HepG2 (cell line): ENCODE measurements around the gene TKFC. TPM values are rescaled to one million over a fixed set of nuclear protein-coding genes. Genes with fewer than 3 reads are reported as not detected.

Experiments
- ATAC-seq: fragments of 200-7000 bp; cut with Tn5 transposase; 3 replicates; pipeline ENCODE4 v1.9.1; 2020; ENCODE audit warnings: mild to moderate bottlenecking, moderate library complexity
- BruUV-seq: library from RNA; stranded (reverse); fragments of 400-500 nt; replicated peaks from 2 replicates; lab custom pipeline; 2021; lab: Mats Ljungman, UMichigan
- CTCF ChIA-PET: fragments of 300-600 bp; formaldehyde crosslinking; extraction: SDS; loops from one replicate; lab custom pipeline; 2021; ENCODE audit warnings: low total read pairs, inconsistent platforms, low intra/inter-chr PET ratio; lab: Yijun Ruan, JAX
- POLR2A ChIA-PET: fragments of 350-600 bp; sonication (Branson Sonifier 250); formaldehyde crosslinking; loops from one replicate; lab custom pipeline; 2020; ENCODE audit warnings: antibody characterized with exemption, inconsistent platforms; lab: Yijun Ruan, JAX
- DNase-seq: peaks from one replicate; pipeline ENCODE4 v3.0.0-alpha.2; 2015; ENCODE audit warnings: low spot score
- FAIRE-seq: peaks from 3 replicates; lab custom pipeline; 2011; peaks lifted over from hg19 to GRCh38; lab: Jason Lieb, UNC
- H2AFZ ChIP-seq: one replicate; pipeline ENCODE4 v1.6.1; 2011; ENCODE audit warnings: low read length, inconsistent platforms
- H3K27ac ChIP-seq: fragments of 300-600 bp; 3 replicates; pipeline ENCODE4 v1.8.0; 2011; ENCODE audit warnings: mixed run types, mild to moderate bottlenecking, mixed read lengths, low read length, inconsistent platforms; ENCODE audit not compliant: insufficient read depth; ENCODE audit errors: extremely low read length
- H3K27me3 ChIP-seq, 2 experiments: fragments of 200-600 bp in 1 of 2; 2 replicates in 1 of 2; 3 replicates in 1 of 2; pipeline versions ENCODE4 v1.6.0 to v1.8.0; 2011; ENCODE audit warnings: low read length in 2 of 2, mild to moderate bottlenecking in 2 of 2, moderate library complexity in 2 of 2, inconsistent platforms in 1 of 2; ENCODE audit not compliant: insufficient read depth in 2 of 2, control insufficient read depth in 1 of 2
- H3K36me3 ChIP-seq, 2 experiments: fragments of 200-600 bp in 1 of 2; replicated peaks in 1 of 2; 2 replicates in 1 of 2; 3 replicates in 1 of 2; pipeline versions ENCODE4 v1.5.1 to v1.8.0; 2011; ENCODE audit warnings: low read length in 2 of 2, inconsistent platforms in 1 of 2; ENCODE audit not compliant: insufficient read depth in 2 of 2, control insufficient read depth in 1 of 2
- H3K4me1 ChIP-seq: 2 replicates; pipeline ENCODE4 v1.5.1; 2012; ENCODE audit warnings: low read length, inconsistent platforms; ENCODE audit not compliant: insufficient read depth
- H3K4me2 ChIP-seq: 2 replicates; pipeline ENCODE4 v1.6.0; 2011; ENCODE audit warnings: low read depth, low read length, inconsistent platforms
- H3K4me3 ChIP-seq, 3 experiments: fragments of 200-600 bp in 1 of 3; sonication (generic), shearing (Covaris generic) in 1 of 3; replicated peaks in 1 of 3; 2 replicates each; pipeline ENCODE4 v1.5.1; 2011 to 2016; ENCODE audit warnings: low read length in 3 of 3, inconsistent platforms in 2 of 3, low read depth in 2 of 3, mild to moderate bottlenecking in 2 of 3, control low read depth in 1 of 3, mixed read lengths in 1 of 3; ENCODE audit not compliant: insufficient read depth in 1 of 3
- H3K79me2 ChIP-seq: one replicate; pipeline ENCODE4 v1.6.1; 2011; ENCODE audit warnings: low read length, inconsistent platforms; ENCODE audit not compliant: insufficient read depth
- H3K9ac ChIP-seq: 2 replicates; pipeline ENCODE4 v1.6.0; 2011; ENCODE audit warnings: mild to moderate bottlenecking, low read depth, low read length, inconsistent platforms; ENCODE audit not compliant: insufficient read depth
- H3K9me3 ChIP-seq: 2 replicates; pipeline ENCODE4 v1.5.1; 2012; ENCODE audit warnings: mild to moderate bottlenecking, low read length
- H4K20me1 ChIP-seq: 2 replicates; pipeline ENCODE4 v1.6.0; 2011; ENCODE audit warnings: inconsistent platforms, mild to moderate bottlenecking, low read length, moderate library complexity; ENCODE audit not compliant: insufficient read depth
- MBNL3 ChIP-seq: fragments of 250-450 bp; sonication (Bioruptor Pico); conservative IDR thresholded peaks from 2 replicates; pipeline ENCODE4 v1.8.0; 2022; ENCODE audit warnings: mild to moderate bottlenecking, inconsistent platforms
- POLR2A ChIP-seq, 2 experiments: IDR thresholded peaks; 2 replicates each; pipeline ENCODE4 v1.6.1; 2011; ENCODE audit warnings: low read depth in 2 of 2, low read length in 2 of 2, mild to moderate bottlenecking in 1 of 2, moderate library complexity in 1 of 2; ENCODE audit not compliant: insufficient read depth in 1 of 2
- SSRP1 ChIP-seq: IDR thresholded peaks from 2 replicates; pipeline ENCODE4 v1.6.1; 2016; ENCODE audit warnings: control low read depth
- ZNF280D ChIP-seq: sonication (generic); formaldehyde crosslinking; IDR thresholded peaks from 2 replicates; pipeline ENCODE4 v1.5.1; 2020; ENCODE audit warnings: mild to moderate bottlenecking, missing genetic modification reagents
- ZNF432 ChIP-seq: sonication (generic); formaldehyde crosslinking; IDR thresholded peaks from 2 replicates; pipeline ENCODE4 v1.5.0; 2020; ENCODE audit warnings: missing genetic modification reagents, mild to moderate bottlenecking, borderline replicate concordance
- ZNF768 ChIP-seq: sonication (generic); formaldehyde crosslinking; IDR thresholded peaks from 2 replicates; pipeline ENCODE4 v1.4.0; 2020; ENCODE audit warnings: missing genetic modification reagents
- ZNF883 ChIP-seq: sonication (generic); formaldehyde crosslinking; IDR thresholded peaks from 2 replicates; pipeline ENCODE4 v1.5.1; 2020; ENCODE audit warnings: mild to moderate bottlenecking, missing genetic modification reagents; ENCODE audit errors: not compliant biosample characterization
- WGBS: methylation state at CpG from one replicate; pipeline ENCODE4 v1.1.6; 2017; ENCODE audit warnings: low lambda C conversion rate; 5-methylcytosine and 5-hydroxymethylcytosine counted together
- in situ Hi-C: cut with HindIII; loops from 2 replicates; pipeline ENCODE4 v1.10.0; 2017; ENCODE audit warnings: low pct_unique_long_range_greater_than_20kb; ENCODE audit not compliant: extremely low pct_ligation_motif_present
- intact Hi-C: fragments of 100-400 bp; cut with micrococcal nuclease; formaldehyde crosslinking; loops from one replicate; pipeline ENCODE4 v1.10.0; 2022; ENCODE audit not compliant: unreplicated experiment
- polyA plus RNA-seq, 8 experiments: library from polyadenylated mRNA; depleted of rRNA in 3 of 8; stranded (reverse) in 7 of 8; unstranded in 1 of 8; fragments of >200 nt; fragmentation: Illumina TruSeq in 4 of 8; extraction: Trizol in 4 of 8; gene quantifications; 2 replicates each; pipeline versions ENCODE4 v1.2.1 to v1.2.3, GENCODE V29; 2011 to 2016; ENCODE audit warnings: low read depth in 4 of 8, missing spikeins in 1 of 8, mixed read lengths in 1 of 8; ENCODE audit not compliant: insufficient read depth in 1 of 8
- total RNA-seq, 5 experiments: library from RNA; depleted of rRNA; stranded (reverse); fragments of >200 nt; fragmentation: Illumina TruSeq; extraction: Trizol; gene quantifications; 2 replicates each; pipeline ENCODE4 v1.2.3, GENCODE V29; 2016; ENCODE audit warnings: low read depth in 1 of 5
- TF ChIP-seq, protein P1 (sequence below): sonication (generic); formaldehyde crosslinking; IDR thresholded peaks from 2 replicates; pipeline ENCODE4 v1.5.1; 2020; ENCODE audit warnings: missing genetic modification reagents, mild to moderate bottlenecking, borderline replicate concordance

The TKFC gene
- total and polyA plus RNA-seq, 2 of the 13 experiments (the other 11 are each of a cell fraction or from before 2014, with no cell fraction given): 147 to 197 TPM

DNA sequence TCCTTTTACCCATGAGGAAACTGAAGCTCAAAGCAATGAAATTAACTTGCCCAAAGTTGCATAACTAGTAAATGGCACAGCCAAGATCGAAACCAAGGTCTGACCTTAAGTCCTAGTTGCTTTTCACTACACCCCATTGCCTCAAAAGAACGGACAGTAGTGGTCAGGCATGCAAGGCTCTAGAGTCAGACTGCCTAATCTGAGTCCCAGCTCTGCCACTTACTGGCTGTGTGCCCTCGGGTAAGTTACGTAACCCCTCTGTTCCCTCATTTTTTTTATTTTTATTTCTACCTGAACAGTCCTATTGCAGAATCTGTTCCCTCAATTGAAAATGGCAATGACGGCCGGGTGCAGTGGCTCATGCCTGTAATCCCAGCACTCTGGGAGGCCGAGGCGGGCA, 19.0 kb downstream of the TKFC start:
- no peak for ATAC-seq
- Histone ChIP-seq H3K4me1 (peaks cover 3% of the 10 kb centered on the region; the same call in 1 of the 2 replicates), H3K36me3 (peaks cover 6 to 9% of the 10 kb centered on the region in 2 experiments; a peak in 3 of 5 replicates), H3K9me3 (no peaks in the 10 kb centered on the region), H3K9ac (no peak overlapping the region), H3K4me3 (no peak overlapping the region), H3K27ac (no peak overlapping the region), H3K27me3 (no peaks in the 10 kb centered on the region), H2AFZ (no peak overlapping the region), H4K20me1 (no peaks in the 10 kb centered on the region), H3K4me2 (no peak overlapping the region), H3K79me2 (no peaks in the 10 kb centered on the region)
- no peak for DNase-seq
- no TSS peak for BruUV-seq
- no peak for FAIRE-seq
- ChIA-PET CTCF (interaction anchor here (0.5 kb wide), 1 partner anchor 395 kb away, joined by 3 read pairs; no protein-coding TSS in a partner anchor), POLR2A (interaction anchor here (1.5 kb wide), 1 partner anchor 10 kb away, joined by 7 read pairs; the partner anchor contains the start of genes CYB561A3 and TMEM138)
- intact Hi-C loops: no loop called here
- 86% methylated on average over 8 of the region's 8 CpGs for WGBS
- TF ChIP-seq SSRP1 (CRISPR knock-in tag) (0 out of 2 replicates have a peak, but pooled peaks have one; percentile 34), ZNF768 (CRISPR knock-in tag) (0 out of 2 replicates have a peak, but pooled peaks have one; percentile 21), ZNF432 (CRISPR knock-in tag) (no peak)
- in situ Hi-C loops: no loop called here

DNA sequence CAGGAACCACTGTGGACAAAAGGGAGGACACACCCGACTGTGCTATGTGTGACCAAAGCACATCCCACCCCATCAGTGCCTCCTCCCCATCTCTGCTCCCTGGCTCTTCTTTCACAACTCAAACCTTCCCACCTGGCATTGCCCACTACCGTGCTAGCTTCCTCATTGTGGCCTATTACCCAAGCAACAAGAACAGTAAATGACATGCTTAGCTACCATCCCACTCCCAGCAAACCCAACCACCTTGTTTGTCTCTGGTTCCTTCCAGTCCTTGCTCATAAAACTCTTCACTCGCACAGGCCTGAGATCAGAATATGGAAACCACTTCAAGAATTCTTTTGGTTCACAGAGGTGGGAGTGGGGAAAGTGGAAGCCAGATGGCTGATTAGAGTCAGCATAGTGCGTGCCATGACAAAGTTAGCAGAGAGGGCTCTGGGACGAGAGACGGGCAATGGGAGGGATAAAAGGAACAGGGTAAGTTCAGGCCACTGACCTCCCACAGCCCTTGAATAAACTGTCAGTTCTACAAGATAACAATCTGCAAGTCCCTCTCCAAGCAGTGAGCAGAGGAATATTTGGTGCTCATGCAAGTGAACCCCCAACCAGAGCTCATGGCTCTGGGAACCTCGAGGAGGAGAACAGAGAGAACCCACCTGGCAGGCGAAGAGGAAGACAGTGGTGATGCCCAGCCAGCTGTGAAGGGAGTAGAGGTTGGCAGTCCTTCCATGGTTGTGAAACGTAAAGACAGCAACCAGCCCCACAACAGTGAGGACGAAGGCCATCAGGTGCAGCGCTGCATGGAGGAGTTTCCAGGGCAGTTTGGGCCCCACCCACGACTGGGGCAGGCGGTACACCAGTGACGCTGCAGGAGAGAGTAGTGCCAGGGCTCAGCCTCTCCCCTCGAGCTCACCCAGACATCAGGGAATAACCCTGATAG, 20.4 kb downstream of the TKFC start:
- Histone ChIP-seq H4K20me1 (no peaks in the 10 kb centered on the region), H3K4me2 (no peak overlapping the region), H3K36me3 (peaks cover 4 to 9% of the 10 kb centered on the region in 2 experiments; a peak in 3 of 5 replicates), H3K79me2 (no peaks in the 10 kb centered on the region), H3K27ac (no peak overlapping the region), H2AFZ (no peak overlapping the region), H3K4me1 (peaks cover 13% of the 10 kb centered on the region; the same call in 1 of the 2 replicates), H3K9ac (no peak overlapping the region), H3K27me3 (no peaks in the 10 kb centered on the region), H3K4me3 (no peak overlapping the region), H3K9me3 (no peaks in the 10 kb centered on the region)
- FAIRE-seq: no peak
- DNase-seq: no peak
- WGBS: 95% methylated on average over 15 of the region's 15 CpGs
- TF ChIP-seq MBNL3 (CRISPR knock-in tag): no peak
- TF ChIP-seq ZNF883: no peak
- TF ChIP-seq, protein P1, sequence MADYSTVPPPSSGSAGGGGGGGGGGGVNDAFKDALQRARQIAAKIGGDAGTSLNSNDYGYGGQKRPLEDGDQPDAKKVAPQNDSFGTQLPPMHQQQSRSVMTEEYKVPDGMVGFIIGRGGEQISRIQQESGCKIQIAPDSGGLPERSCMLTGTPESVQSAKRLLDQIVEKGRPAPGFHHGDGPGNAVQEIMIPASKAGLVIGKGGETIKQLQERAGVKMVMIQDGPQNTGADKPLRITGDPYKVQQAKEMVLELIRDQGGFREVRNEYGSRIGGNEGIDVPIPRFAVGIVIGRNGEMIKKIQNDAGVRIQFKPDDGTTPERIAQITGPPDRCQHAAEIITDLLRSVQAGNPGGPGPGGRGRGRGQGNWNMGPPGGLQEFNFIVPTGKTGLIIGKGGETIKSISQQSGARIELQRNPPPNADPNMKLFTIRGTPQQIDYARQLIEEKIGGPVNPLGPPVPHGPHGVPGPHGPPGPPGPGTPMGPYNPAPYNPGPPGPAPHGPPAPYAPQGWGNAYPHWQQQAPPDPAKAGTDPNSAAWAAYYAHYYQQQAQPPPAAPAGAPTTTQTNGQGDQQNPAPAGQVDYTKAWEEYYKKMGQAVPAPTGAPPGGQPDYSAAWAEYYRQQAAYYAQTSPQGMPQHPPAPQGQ (CRISPR knock-in tag): no peak
- TF ChIP-seq POLR2A (IDR thresholded peaks at IDR 0.05; ENCODE audit: insufficient read depth in 1 of 2, low read depth in 2 of 2, low read length in 2 of 2): peak in 1 of 2 experiments; percentile 6; a peak in 1 of 4 replicates
- TF ChIP-seq ZNF280D (CRISPR knock-in tag): no peak
- intact Hi-C loops (no loop called here), in situ Hi-C loops (no loop called here)
- BruUV-seq: no TSS peak
- ATAC-seq: peak; percentile 7
- CTCF ChIA-PET: no interaction called here
- POLR2A ChIA-PET: interaction anchor here (1.6 kb wide), 1 partner anchor 17 kb away, joined by 3 read pairs; no protein-coding TSS in a partner anchor
